ENCODE measurements around the gene CARM1.
"Not testable (repeated sequence)": the region's sequence is repeated elsewhere in the genome, so short reads cannot be mapped to it uniquely, and the experiment has no call there.

Gene CARM1

DNA sequence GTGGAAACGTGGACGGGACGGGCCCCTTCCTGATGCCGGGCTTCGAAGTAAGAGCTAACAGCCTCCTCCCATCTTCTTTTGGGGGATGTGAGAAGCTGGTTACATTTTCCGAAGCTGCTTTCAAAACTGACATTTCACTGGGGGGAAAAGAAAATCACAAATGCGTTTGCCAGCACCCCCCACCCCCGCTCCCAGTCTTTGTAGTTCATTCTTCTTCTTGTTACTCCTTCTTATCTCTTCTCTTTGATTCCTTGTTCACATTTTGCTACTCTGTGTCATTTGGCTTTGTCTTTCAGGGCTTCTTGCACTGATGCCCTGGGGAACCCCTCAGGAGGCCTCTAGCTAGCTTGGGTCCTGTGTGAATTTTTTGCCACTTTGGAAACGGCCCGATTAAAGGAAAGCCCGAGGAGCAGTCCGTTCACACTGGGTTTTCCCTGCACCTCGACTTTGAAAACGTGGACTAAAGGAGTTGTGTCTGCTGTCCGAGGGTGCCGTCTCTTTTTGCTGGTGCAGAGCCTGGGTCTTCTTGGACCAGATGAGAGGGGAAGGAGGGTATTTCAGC, 1.3 kb downstream of the CARM1 start:
- peak in 2 of 3 experiments; percentile 18 to 26 for DNase-seq (ENCODE audit: low read depth in 3 of 3)

DNA sequence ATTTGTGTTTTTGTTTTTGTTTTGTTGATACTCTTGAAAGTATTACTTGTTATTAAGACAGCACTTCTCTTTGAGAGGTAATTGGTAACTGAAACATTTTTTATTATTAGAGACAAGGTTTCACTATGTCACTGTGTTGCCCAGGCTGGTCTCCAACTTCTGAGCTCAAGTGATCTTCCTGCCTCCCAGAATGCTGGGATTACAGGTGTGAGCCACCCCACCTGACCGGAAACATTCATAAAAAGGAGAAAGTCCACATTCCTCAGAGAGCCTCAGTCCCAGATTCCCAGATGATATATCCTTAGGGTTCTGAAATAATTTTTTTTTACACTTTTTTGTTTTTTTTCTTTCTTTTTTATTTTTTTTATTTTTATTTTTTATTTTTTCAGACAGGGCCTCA, 2.7 kb downstream of the CARM1 start:
- no peak for DNase-seq (ENCODE audit: low read depth in 3 of 3)

DNA sequence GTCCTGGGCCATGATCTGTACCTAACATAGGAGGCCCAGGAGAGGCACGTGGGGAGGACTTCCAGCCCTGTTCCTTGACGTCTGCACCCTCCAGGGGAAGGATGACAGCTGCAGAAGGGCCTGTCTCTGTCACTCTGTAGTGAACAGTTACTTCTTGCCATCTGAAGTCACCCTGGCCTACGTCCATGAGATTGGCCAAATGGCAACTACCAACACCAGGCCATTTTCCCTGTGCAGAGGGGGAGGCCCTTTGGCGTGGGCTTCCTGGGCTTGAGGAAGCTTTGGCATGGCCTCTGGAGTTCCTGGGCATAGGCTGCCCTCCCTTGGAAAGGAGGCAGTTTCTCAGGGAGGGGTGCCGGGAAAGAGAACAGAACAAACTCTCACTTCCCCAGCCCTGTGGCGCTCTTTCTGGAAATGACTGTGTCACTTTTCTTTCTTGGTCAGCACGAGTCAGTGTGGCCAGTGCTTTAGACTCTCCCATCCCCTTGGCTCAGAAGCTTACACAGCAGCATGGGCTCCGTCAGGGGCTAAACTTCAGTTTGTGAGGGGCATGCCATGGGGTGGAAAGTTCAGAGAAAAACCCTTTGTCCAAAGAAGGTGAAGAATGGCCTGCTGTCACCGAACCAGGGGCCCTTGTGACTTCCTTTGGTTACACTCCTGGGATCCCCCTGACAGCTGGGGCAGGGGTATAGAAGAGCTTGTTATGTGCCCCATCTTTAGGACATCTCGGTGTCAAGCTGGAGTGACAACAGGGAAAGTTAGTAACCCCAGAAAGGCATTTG, 5.3 kb downstream of the CARM1 start:
- DNase-seq (ENCODE audit: low read depth in 3 of 3) = no peak

DNA sequence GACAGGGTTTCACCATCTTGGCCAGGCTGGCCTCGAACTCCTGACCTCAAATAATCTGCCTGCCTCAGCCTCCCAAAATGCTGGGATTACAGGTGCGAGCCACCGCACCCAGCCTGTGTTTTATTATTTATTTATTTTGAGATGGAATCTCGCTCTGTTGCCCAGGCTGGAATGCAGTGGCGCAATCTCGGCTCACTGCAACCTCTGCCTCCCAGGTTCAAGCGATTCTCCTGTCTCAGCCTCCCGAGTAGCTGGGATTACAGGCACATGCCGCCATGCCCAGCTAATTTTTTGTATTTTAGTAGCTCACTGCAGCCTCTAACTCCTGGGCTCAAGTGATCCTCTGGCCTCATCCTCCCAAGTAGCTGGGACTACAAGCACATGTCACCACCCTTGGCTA, 6.3 kb downstream of the CARM1 start:
- DNase-seq (ENCODE audit: low read depth in 3 of 3) = not testable (repeated sequence)

DNA sequence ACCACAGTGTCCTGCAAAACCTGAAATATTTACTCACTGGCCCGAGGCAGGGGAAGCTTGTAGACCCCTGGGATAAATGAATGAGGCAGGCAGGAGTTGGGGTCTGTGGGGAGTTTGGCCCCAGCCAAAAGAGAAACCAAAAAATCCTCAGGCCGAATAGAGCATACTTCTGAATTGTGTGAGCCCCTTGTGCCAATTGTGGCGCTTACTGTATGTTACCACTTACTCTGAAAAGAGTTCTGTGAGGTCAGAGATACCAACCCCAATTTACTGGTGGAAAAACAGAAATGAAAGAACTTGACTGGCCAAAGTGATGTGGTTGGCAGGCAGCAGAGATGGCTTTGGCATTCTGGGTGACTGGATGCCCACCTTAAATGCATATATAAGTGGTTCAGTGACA, 6.9 kb downstream of the CARM1 start:
- no peak for DNase-seq (ENCODE audit: low read depth in 3 of 3)

- no peak for DNase-seq (ENCODE audit: low read depth in 3 of 3)
These were observed 10.2 kb downstream of the CARM1 start for GRCh38 chr19:10881403-10882107.

DNA sequence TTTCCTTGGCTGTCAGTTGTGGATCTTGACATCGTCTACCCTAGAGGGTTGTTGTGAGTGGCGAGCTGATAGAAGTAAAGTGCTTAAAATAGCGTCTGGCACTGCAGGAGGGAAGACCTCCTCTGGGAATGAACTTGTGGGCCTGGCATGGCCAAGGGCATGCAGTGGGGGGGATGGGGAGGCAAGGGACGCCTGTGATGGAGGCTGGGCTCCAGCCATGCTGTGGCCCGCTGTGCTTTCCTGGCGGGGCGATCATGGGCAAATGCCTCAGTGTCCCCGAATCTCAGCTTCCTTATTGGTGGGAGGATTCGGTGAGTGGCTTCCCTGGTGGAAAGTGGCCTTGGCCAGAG, 10.7 kb downstream of the CARM1 start:
- no peak for DNase-seq (ENCODE audit: low read depth in 3 of 3)

DNA sequence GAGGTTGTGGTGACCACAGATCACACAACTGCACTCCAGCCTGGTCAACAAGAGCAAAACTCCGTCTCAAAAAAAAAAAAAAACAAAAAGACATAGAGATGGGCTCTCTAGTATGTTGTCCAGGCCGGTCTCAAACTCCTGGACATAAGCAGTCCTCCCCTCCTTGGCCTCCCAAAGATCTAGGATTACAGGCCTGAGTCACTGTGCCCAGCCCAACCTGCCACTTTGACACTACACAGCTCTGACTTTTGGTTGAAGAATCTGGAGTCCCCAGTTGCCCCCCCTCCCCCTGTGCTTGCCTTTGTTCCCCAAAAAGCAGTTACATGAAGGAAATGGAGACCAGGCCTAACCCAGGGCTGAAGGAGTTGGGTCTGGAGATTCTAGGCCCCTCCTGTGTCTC, 12.9 kb downstream of the CARM1 start:
- no peak for DNase-seq (ENCODE audit: low read depth in 3 of 3)

- no peak for DNase-seq (ENCODE audit: low read depth in 3 of 3)
These were observed 14.1 kb downstream of the CARM1 start for GRCh38 chr19:10885201-10886169.

- DNase-seq (ENCODE audit: low read depth in 3 of 3) = no peak
These were observed 16.4 kb downstream of the CARM1 start for GRCh38 chr19:10887616-10888367.

DNA sequence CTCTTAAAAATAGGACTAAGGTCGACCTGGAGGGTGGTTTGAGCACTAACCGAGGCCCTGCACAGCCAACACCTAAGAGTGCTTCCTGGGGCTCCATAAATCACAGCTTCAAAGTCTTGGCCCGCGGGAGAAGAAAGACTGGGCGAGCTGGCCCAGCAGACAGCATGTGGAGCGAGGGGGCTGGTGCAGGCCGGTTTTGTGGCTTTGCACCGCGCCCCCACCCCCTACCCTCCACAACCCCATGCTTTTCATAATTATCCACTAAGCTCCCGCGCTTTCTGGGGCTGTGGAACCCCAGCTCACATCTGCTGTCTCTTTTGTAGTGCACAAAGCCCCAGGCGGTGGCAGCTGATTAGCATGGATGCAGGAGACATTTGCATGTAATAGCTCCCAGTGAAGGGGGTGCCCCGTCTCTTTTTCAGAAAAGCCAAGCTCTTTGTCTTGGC, 17.1 kb downstream of the CARM1 start:
- no peak for DNase-seq (ENCODE audit: low read depth in 3 of 3)

GRCh38 chr19:10889880-10890279, 18.5 kb downstream of the CARM1 start:
- DNase-seq (ENCODE audit: low read depth in 3 of 3) = no peak

- no peak for DNase-seq (ENCODE audit: low read depth in 3 of 3)
These were observed 20.2 kb downstream of the CARM1 start for GRCh38 chr19:10891405-10892086.

- DNase-seq (ENCODE audit: low read depth in 3 of 3) = no peak
These were observed 20.9 kb downstream of the CARM1 start for GRCh38 chr19:10892256-10892655.

- no peak for DNase-seq (ENCODE audit: low read depth in 3 of 3)
These were observed 23.5 kb downstream of the CARM1 start for GRCh38 chr19:10894911-10895213.

DNA sequence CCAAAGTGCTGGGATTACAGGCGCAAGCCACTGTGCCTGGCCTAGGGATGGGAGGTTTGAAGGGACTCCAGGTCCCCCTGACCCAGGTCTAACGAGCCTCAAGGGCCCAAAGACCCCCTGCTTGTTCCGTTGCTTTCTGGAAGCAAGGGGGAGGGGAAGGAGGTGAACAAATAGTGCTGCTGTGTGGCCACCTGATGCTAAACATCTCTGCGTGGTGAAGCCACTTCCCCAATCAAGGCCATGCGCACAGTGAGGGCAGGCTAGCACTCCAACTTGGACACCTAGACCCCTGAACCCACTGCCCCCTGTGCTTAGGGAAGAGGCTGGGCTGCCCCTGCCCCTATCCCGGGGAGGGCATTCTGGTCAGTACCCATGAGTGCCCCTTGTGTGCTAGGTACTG, 24.0 kb downstream of the CARM1 start:
- no peak for DNase-seq (ENCODE audit: low read depth in 3 of 3)

DNA sequence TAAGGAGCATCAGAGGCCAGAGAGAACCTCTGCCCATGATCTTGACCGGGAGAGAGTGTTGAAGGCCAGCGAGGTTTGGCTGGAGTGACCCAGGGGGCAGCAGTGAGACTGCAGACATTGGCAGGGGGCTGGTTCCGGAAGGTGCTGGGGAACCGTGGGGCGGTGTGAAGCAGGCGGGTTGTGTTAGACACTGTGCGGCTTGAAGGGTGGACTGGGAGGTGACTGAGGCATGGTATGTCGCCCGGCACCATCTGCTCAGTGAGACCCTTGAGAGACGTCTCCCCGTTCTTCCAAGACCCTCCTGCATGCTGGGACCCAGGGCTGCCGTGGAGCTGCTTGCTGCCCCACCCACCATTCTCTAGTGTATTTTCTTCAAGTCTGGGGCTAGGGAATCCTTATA, 24.6 kb downstream of the CARM1 start:
- DNase-seq (ENCODE audit: low read depth in 3 of 3) = no peak

DNA sequence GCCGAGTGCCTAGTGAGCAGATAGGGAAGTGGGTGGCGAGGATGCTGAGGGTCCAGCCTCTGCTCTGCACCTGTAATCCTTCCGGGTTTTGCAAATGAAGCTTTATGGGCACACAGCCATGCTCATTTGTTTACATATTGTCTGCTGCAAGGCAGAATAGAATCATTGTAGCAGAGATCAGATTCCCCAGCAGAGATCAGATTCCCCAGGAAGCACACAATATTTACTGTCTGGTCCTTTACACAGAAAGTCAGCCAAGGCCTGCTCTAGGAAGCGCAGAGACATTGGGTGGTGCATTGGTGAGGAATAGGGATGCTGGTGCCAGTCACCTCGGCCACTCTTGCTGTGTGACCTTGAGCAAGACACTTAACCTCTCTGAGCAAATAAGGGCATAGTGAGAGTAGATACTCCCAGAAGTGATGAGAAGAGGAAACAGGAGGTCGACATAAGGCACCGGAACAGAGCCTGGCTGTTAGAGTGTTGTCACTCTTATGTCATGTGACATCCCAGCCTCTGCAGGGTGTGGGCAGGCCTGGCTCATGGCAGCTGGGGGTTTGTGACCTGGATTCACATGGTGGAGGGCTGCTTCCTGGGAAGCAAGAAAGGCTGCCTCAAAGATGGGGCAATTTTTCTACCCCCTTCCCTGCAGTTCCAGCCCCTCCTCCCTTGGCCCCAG, 25.6 kb downstream of the CARM1 start:
- no peak for DNase-seq (ENCODE audit: low read depth in 3 of 3)

DNA sequence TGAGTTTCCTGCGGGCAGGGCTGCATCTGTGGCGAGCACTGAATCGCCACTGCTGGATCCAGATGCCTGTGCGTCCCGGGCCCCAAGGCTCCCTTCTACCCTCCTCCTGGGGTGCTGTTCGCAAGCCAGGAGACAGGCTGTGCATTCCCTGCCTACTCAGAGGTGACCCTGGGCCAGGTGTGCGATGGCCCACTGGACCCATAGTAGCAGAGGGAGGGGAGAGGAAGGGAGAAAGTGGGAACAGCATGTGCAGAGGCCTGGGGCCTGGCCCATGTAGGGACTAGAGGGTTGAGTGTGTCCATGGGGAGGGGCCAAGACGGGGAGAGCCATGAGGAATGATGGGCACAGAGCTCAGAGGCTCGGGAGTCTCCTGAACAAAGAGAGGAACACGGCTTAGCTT, 27.3 kb downstream of the CARM1 start:
- no peak for DNase-seq (ENCODE audit: low read depth in 3 of 3)

GRCh38 chr19:10899151-10899653, 27.8 kb downstream of the CARM1 start:
- DNase-seq (ENCODE audit: low read depth in 3 of 3) = no peak
